ENCODE results near the gene WRAP73. TPM values are rescaled to one million over a fixed set of nuclear protein-coding genes. Genes with fewer than 3 reads are reported as not detected.

WRAP73 gene
- total and polyA plus RNA-seq, 9 of the 15 experiments (the other 6 are each of a cell fraction or from before 2014, with no cell fraction given) = 4.3 to 51.8 (median 30.1) TPM

DNA sequence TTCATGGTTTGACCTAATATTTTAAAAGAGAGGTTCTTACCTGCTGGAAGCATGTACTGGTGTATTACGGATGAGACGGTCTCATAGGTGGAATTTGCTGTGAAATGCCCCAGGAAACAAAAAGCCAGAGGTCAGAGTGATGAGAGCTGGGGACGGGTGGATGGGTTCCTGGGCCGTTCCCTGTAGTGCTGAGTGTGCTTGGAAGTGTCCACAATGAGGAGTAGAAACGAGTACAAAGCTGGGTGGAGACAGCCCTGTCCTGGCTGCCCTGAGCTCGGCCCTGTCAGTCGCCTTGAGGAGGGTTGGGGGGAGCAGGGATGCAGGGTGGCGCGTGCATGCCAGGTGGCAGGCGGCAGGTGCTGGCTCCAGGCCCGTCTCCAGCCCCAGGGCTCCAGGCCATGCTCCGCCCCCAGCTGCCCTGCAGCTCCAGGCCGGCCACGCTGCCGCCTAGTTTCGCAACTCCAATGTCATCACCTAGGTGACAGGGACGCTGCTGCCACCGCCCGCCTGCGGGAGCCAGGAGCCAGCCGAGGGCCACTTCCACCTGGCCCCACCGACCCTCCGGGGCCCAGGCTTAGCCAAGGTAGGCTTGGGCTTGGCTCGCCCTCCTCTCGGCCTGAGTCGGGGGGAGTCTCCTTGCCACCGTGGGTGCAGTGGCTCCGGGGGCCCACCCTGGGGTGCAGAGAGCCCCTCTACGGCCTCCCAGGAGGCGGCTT, 18.8 kb upstream of the WRAP73 start (continued):
- TF ChIP-seq NFYB (IDR thresholded peaks at IDR 0.05; ENCODE audit: extremely low read depth, insufficient read length) (no peak), ZC3H4 (CRISPR knock-in tag; IDR thresholded peaks at IDR 0.05; ENCODE audit: borderline replicate concordance) (no peak), ZC3H11A (IDR thresholded peaks at IDR 0.05; ENCODE audit: low read depth, low read length) (no peak), RBM39 (optimal IDR thresholded peaks at IDR 0.05; ENCODE audit: low read depth, low read length) (no peak), RERE (CRISPR knock-in tag; IDR thresholded peaks at IDR 0.05; ENCODE audit: borderline replicate concordance) (no peak), ZNF589 (CRISPR knock-in tag; IDR thresholded peaks at IDR 0.05; ENCODE audit: low read depth) (no peak), SREBF2 (CRISPR knock-in tag; IDR thresholded peaks at IDR 0.05) (no peak), HCFC1 (IDR thresholded peaks at IDR 0.05; ENCODE audit: low read depth, low read length) (no peak), GATAD2B (IDR thresholded peaks at IDR 0.05; ENCODE audit: borderline replicate concordance) (no peak), PHF20 (IDR thresholded peaks at IDR 0.05; ENCODE audit: partially characterized antibody) (no peak), MIER1 (IDR thresholded peaks at IDR 0.05; ENCODE audit: low read depth) (no peak), NR2C2 (CRISPR knock-in tag; IDR thresholded peaks at IDR 0.05) (no peak), NR2C2 (tag; IDR thresholded peaks at IDR 0.05) (peak; percentile 67), YY1 (IDR thresholded peaks at IDR 0.05; ENCODE audit: borderline replicate concordance in 1 of 3, control insufficient read depth in 1 of 3, extremely low read depth in 1 of 3, insufficient read depth in 3 of 3, insufficient read length in 1 of 3, insufficient replicate concordance in 2 of 3, low read depth in 1 of 3, low read length in 2 of 3) (no peak), ZNF785 (CRISPR knock-in tag; IDR thresholded peaks at IDR 0.05) (no peak), UBTF (IDR thresholded peaks at IDR 0.05; ENCODE audit: borderline replicate concordance in 1 of 2, low read depth in 2 of 2, low read length in 2 of 2) (0 out of 4 replicates have a peak, but pooled peaks of 1 of the 2 experiments have one; percentile 68), TCF7 (IDR thresholded peaks at IDR 0.05; ENCODE audit: borderline replicate concordance) (no peak), ZBTB7A (IDR thresholded peaks at IDR 0.05; ENCODE audit: borderline replicate concordance, control insufficient read depth, low read depth, low read length) (no peak), TCF7L2 (IDR thresholded peaks at IDR 0.05; ENCODE audit: low read depth, low read length) (no peak), ZNF143 (CRISPR knock-in tag; IDR thresholded peaks at IDR 0.05) (no peak), MED1 (CRISPR knock-in tag; IDR thresholded peaks at IDR 0.05; ENCODE audit: borderline replicate concordance) (no peak)
